ENCODE data around the gene HLCS. TPM values are rescaled to one million over a fixed set of nuclear protein-coding genes. Genes with fewer than 3 reads are reported as not detected.

Gene HLCS
- total RNA-seq, 1 experiment from 2014 or later = 33.8 TPM

DNA sequence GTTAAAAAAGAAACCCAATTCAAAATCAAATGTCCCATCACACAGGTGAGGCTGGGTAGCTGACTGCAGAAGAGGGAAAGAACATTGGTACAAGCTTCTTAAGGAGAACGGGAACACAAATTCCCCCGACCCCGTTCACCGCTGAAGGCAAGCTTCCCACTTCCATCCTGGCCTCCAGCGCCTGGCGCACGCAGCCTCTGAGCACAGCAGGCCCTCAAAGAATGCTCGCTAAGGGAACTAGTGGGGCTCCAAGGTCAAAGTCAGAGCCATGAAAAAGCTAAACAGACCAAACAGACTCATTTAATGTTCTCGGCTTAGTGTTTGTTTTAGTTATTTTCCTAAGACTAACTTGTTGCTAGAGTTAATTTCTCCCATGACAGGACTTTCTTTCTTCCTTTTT, 203.8 kb downstream of the HLCS start:
- DNase-seq (ENCODE audit: low read depth, low spot score) = no peak

DNA sequence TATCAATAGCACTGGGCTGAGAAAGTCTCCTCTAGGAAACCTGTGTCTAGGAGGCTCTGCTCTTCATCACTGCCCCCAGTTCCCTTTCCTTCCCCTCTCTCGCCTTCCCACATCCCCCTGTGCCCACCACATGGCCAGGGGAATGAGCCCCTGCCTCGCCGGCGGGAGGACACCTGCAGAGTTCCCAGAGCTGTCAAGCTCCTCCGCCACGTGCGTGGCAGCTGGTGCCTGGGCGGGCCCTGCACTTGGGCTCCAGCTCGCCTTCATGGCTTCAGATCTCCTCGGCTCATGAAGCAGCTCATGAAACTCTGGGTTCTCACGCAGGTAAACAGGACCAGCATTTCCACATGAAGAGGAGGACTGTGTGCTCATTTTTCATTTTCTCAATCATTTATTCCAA, 204.8 kb downstream of the HLCS start:
- no peak for DNase-seq (ENCODE audit: low read depth, low spot score)
- in situ Hi-C loops (cut with HindIII; ENCODE audit: low pct_unique_long_range_greater_than_20kb, low sequenced_read_pairs) = no loop called here

More for the DNA sequence above, 203.8 kb downstream of the HLCS start:
- in situ Hi-C loops (cut with HindIII; ENCODE audit: low pct_unique_long_range_greater_than_20kb, low sequenced_read_pairs) = no loop called here

DNA sequence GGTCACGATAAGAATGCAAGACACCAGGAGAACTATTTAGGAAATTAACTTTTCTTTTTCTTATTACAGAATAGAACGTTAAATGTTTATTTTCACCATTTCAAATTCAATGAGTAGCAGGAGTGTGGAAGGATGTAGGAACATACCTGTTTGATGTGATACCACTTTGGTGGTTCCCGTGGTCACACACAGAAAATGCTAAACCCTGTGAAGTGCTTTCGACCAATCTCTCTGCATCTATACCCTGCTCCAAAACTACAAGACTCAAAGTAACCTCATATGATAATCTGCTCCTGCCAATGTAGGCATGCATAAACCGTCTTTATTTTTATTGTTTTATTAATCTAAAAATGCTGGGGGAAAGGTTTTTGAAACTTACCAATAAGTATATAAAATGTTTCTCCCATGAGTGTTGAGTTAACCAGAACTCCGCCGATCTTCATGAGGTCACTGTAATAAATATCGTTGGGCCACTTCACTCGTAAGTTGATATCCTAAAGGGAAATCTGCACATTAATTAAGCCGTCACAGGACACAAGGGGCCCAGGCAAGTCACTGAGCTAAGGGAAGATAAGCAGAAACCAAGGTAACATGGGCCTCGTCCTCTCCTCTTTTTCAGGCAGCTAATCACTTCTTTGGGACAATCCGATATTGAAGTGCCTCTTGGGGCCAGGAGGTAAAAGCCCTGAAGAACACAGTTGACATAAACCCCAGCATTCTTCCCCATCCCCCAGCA, 207.0 kb downstream of the HLCS start:
- no peak for DNase-seq (ENCODE audit: low read depth, low spot score)
- in situ Hi-C loops (cut with HindIII; ENCODE audit: low pct_unique_long_range_greater_than_20kb, low sequenced_read_pairs) = no loop called here

- DNase-seq (ENCODE audit: low read depth, low spot score) = no peak
- in situ Hi-C loops (cut with HindIII; ENCODE audit: low pct_unique_long_range_greater_than_20kb, low sequenced_read_pairs) = no loop called here
Observed at GRCh38 chr21:36757196-36757595, 209.3 kb downstream of the HLCS start.

DNA sequence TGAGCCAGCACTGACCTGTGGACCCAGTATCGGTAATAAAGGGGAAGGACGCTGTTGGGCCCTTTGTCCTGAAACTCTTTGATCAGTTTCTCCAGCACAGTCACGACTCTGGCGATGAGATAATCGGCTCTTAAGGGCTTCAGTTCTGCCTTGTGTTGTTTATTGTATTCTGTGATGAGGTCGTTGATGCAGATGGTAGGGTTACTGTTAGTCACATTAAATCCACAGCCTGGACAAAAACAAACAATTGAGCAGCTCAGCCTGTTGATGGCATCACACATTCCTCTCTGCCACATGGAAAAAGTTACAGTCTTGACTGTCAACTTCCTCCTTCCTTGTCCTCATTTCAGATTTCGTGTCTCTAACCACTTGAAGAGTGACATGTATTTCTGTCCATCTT, 209.9 kb downstream of the HLCS start:
- in situ Hi-C loops (cut with HindIII; ENCODE audit: low pct_unique_long_range_greater_than_20kb, low sequenced_read_pairs) = no loop called here
- DNase-seq (ENCODE audit: low read depth, low spot score) = no peak

GRCh38 chr21:36754241-36754898, 212.1 kb downstream of the HLCS start:
- no peak for DNase-seq (ENCODE audit: low read depth, low spot score)
- in situ Hi-C loops (cut with HindIII; ENCODE audit: low pct_unique_long_range_greater_than_20kb, low sequenced_read_pairs) = no loop called here

GRCh38 chr21:36753556-36753955, 212.9 kb downstream of the HLCS start:
- in situ Hi-C loops (cut with HindIII; ENCODE audit: low pct_unique_long_range_greater_than_20kb, low sequenced_read_pairs) = no loop called here
- DNase-seq (ENCODE audit: low read depth, low spot score) = no peak

DNA sequence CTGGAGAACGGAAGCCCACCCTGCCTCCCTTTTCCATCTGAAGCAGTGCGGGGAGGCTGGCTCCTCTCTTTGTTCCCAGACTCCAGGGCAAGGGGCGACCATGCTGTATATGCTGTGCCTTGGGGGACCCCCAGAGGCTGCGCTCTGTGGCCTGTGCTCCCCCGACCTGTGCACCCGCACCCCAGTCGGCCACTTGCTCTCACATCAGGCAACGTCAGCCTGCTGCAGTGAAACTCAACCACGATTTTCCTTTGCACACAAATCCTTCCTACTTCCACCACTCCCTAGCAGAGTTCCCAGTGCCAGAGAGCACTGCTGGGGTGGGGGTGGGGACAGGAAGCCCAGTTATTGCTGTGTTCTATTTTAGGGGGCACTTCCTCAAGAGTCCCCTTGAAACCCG, 215.1 kb downstream of the HLCS start:
- no peak for DNase-seq (ENCODE audit: low read depth, low spot score)
- in situ Hi-C loops (cut with HindIII; ENCODE audit: low pct_unique_long_range_greater_than_20kb, low sequenced_read_pairs) = no loop called here

DNA sequence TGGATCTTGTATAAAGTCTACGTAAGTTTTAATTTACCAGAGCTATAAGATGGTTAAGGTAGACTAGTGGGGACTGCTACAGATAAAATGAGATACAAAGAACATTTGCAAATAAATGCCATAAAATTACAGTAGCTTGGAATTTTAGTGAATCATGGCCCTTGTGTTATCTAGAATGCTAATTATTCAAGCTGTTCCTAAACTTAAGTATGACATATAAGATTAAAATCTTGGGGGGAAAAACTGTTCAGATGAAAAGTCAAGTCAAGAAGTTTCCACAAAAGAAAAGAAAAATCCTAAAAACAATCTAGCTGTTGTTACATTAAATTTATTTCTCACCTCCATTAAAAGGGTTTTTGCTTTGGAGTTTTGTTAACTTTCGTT, 215.9 kb downstream of the HLCS start:
- DNase-seq (ENCODE audit: low read depth, low spot score) = no peak
- in situ Hi-C loops (cut with HindIII; ENCODE audit: low pct_unique_long_range_greater_than_20kb, low sequenced_read_pairs) = no loop called here

- no peak for DNase-seq (ENCODE audit: low read depth, low spot score)
- in situ Hi-C loops (cut with HindIII; ENCODE audit: low pct_unique_long_range_greater_than_20kb, low sequenced_read_pairs) = no loop called here
Observed at GRCh38 chr21:36749935-36750575, 216.4 kb downstream of the HLCS start.

DNA sequence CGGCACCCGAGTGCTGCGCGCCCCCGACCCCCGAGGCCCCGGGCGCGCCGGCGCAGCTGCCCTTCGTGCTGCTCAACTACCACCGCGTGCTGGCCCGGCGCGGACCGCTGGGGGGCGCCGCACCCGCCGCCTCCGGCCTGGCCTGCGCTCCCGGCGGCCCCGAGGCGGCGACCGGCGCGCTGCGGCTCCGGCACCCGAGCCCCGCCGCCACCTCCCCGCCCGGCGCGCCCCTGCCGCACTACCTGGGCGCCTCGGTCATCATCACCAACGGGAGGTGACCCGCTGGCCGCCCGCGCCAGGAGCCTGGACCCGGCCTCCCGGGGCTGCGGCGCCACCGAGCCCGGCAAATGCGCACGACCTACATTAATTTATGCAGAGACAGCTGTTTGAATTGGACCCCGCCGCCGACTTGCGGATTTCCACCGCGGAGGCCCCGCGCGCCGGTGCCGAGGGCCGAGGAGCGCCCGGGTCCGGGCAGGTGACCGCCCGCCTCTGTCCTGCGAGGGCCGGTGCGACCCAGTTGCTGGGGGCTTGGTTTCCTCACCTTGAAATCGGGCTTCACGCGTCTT, 218.6 kb downstream of the HLCS start:
- peak; percentile 30 for DNase-seq (ENCODE audit: low read depth, low spot score)
- in situ Hi-C loops (cut with HindIII; ENCODE audit: low pct_unique_long_range_greater_than_20kb, low sequenced_read_pairs) = no loop called here

- DNase-seq (ENCODE audit: low read depth, low spot score) = no peak
- in situ Hi-C loops (cut with HindIII; ENCODE audit: low pct_unique_long_range_greater_than_20kb, low sequenced_read_pairs) = no loop called here
Observed at GRCh38 chr21:36747041-36747814, 219.2 kb downstream of the HLCS start.

GRCh38 chr21:36745459-36745858, 221.0 kb downstream of the HLCS start:
- DNase-seq (ENCODE audit: low read depth, low spot score) = no peak
- in situ Hi-C loops (cut with HindIII; ENCODE audit: low pct_unique_long_range_greater_than_20kb, low sequenced_read_pairs) = no loop called here

DNA sequence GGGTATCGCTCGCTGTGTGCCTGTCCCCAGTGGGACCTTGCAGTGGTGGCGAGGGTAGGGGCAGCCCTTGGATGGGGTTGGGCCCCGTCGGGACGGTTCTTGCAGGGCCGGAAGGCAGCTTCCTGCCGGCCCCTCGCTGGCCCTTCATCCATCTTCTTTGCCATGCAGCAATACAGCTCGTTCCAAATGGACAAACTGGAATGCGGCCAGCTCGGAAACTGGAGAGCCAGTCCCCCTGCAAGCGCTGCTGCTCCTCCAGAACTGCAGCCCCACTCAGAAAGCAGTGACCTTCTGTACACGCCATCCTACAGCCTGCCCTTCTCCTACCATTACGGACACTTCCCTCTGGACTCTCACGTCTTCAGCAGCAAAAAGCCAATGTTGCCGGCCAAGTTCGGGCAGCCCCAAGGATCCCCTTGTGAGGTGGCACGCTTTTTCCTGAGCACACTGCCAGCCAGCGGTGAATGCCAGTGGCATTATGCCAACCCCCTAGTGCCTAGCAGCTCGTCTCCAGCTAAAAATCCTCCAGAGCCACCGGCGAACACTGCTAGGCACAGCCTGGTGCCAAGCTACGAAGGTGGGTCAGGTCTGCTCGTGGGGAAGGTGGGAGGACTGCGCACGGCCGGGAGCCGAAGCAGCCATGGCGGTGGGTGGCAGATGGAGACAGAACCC, 221.8 kb downstream of the HLCS start:
- in situ Hi-C loops (cut with HindIII; ENCODE audit: low pct_unique_long_range_greater_than_20kb, low sequenced_read_pairs) = no loop called here

DNA sequence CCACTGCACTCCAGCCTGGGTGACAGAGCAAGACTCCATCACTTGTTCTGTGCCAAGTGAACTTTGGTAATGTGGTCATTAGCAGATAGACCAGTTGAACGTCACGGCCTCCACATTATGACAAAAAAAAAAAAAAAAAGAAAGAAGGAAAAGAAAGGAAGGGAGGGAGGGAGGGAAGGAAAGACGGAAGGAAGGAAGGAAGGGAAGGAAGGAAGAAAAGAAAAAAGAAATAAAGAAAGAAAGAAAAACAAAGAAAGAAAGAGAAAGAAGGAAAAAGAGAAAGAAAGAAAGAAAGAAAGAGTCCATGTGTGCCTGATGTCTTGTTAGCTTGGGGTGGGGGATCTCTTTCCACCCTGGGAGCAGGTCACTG, 222.3 kb downstream of the HLCS start:
- DNase-seq (ENCODE audit: low read depth, low spot score) = no peak
- in situ Hi-C loops (cut with HindIII; ENCODE audit: low pct_unique_long_range_greater_than_20kb, low sequenced_read_pairs) = no loop called here

More for the DNA sequence above, 221.8 kb downstream of the HLCS start:
- DNase-seq (ENCODE audit: low read depth, low spot score) = no peak

DNA sequence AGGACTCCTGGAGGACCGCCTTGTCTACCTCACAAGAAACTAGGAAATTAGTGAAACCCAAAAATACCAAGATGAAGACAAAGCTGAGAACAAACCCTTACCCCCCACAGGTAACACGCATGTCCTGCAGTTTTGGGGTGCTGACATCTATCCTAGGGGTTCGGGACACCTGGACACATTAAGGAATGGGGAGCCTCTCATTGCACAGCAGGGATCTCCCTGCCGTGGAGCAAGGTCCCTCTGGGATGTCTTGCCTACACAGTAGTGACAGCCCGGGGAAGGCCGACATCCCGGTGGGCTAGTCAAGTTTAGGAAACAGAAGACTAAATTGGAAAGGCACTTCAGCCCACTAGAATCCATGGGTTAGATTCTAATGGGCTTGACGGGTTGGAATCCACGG, 223.0 kb downstream of the HLCS start:
- DNase-seq (ENCODE audit: low read depth, low spot score) = no peak
- in situ Hi-C loops (cut with HindIII; ENCODE audit: low pct_unique_long_range_greater_than_20kb, low sequenced_read_pairs) = no loop called here

DNA sequence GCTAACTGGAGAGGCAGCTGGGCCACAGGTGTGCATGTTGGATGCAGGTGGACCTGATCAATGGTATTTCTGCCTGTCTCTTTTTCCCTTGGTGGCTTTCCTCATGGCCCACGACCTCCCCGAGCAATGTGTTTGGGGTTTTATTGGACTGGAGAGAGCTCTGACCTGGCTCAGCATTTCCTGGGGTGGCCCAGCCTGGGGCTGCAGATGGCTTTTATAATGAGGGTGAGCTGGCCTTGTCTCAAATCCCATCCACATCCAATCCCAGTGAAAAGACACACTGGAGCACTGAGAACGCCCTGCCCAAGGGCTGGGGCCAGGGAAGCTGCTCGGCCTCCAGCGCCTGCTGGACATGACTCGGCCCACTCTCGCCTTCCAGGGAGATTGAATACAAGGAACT, 223.5 kb downstream of the HLCS start:
- in situ Hi-C loops (cut with HindIII; ENCODE audit: low pct_unique_long_range_greater_than_20kb, low sequenced_read_pairs) = no loop called here
- no peak for DNase-seq (ENCODE audit: low read depth, low spot score)
